A673 (cell line): ENCODE results near the gene BIRC7.

ENCODE experiments used
- EZH2 ChIP-seq: fragments of 200-600 bp; sonication (generic); IDR thresholded peaks from 2 replicates; pipeline ENCODE4 v1.6.1; 2017; ENCODE audit warnings: borderline replicate concordance, low read depth, mild to moderate bottlenecking, mixed read lengths, antibody characterized with exemption, low read length; ENCODE audit not compliant: poor library complexity, severe bottlenecking
- TF ChIP-seq, protein P1 (sequence below): fragments of 300-800, 200-600 bp; sonication (generic); conservative IDR thresholded peaks from 2 replicates; pipeline ENCODE4 v1.5.1; 2017; ENCODE audit warnings: low read depth, mild to moderate bottlenecking, antibody characterized with exemption, low read length, moderate library complexity, mixed read lengths

DNA sequence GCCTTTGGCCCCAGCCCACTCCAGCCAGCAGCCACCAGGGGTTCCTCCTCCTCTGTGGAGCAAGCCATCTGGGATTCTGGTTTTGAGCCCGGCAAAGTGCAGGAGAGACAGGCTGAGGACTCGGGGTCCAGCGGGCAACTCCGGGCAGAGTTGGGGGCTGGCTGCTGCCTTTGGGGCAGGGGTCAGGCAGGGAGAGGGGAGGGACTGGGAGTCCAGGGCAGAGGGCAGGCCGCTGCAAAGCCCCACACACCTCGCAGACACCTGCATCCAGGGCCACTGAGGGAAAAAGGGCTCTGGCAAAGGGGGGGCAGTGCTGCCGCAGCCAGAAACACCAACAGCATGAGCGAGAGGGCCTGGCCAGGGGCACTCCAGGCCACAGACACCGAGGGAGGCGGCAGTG, 8.8 kb downstream of the BIRC7 start:
- TF ChIP-seq EZH2, result no peak
- TF ChIP-seq, protein P1, sequence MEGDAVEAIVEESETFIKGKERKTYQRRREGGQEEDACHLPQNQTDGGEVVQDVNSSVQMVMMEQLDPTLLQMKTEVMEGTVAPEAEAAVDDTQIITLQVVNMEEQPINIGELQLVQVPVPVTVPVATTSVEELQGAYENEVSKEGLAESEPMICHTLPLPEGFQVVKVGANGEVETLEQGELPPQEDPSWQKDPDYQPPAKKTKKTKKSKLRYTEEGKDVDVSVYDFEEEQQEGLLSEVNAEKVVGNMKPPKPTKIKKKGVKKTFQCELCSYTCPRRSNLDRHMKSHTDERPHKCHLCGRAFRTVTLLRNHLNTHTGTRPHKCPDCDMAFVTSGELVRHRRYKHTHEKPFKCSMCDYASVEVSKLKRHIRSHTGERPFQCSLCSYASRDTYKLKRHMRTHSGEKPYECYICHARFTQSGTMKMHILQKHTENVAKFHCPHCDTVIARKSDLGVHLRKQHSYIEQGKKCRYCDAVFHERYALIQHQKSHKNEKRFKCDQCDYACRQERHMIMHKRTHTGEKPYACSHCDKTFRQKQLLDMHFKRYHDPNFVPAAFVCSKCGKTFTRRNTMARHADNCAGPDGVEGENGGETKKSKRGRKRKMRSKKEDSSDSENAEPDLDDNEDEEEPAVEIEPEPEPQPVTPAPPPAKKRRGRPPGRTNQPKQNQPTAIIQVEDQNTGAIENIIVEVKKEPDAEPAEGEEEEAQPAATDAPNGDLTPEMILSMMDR, result no peak
